ENCODE results near the gene TRPV2.
"Not testable (repeated sequence)": the region's sequence is repeated elsewhere in the genome, so short reads cannot be mapped to it uniquely, and the experiment has no call there.

TRPV2 gene

GRCh38 chr17:16437083-16437482, 21.7 kb downstream of the TRPV2 start:
- Mint-ChIP-seq H3K9me3 (no peaks in the 10 kb centered on the region), H3K27ac (peak overlapping the region; percentile 81)

GRCh38 chr17:16438173-16438556, 22.8 kb downstream of the TRPV2 start:
- no peaks in the 10 kb centered on the region for H3K9me3 Mint-ChIP-seq
- intact Hi-C loops (cut with micrococcal nuclease) = loop anchor here (2.0 to 5.0 kb wide), 2 partner anchors 21 to 56 kb away; partner anchors contain the start of gene UBB
- H3K36me3 Mint-ChIP-seq (ENCODE audit: low read depth) = peaks cover 89% of the 10 kb centered on the region
- peak overlapping the region; percentile 96 for H3K4me3 Mint-ChIP-seq
- peak overlapping the region; percentile 81 for H3K27ac Mint-ChIP-seq
- H3K4me1 Mint-ChIP-seq (ENCODE audit: low read depth) = peaks cover 63% of the 10 kb centered on the region
- H3K27me3 Mint-ChIP-seq = no peaks in the 10 kb centered on the region

More at GRCh38 chr17:16437083-16437482, 21.7 kb downstream of the TRPV2 start:
- Mint-ChIP-seq H3K4me3 (no peak overlapping the region), H3K27me3 (no peaks in the 10 kb centered on the region), H3K36me3 (ENCODE audit: low read depth) (peaks cover 89% of the 10 kb centered on the region), H3K4me1 (ENCODE audit: low read depth) (peaks cover 52% of the 10 kb centered on the region)
- intact Hi-C loops (cut with micrococcal nuclease) = loop anchor here (5.0 kb wide), 1 partner anchor 55 kb away; the partner anchor contains the start of gene UBB

GRCh38 chr17:16438557-16439302, 23.4 kb downstream of the TRPV2 start:
- Mint-ChIP-seq H3K27ac (peak overlapping the region; percentile 81), H3K27me3 (no peaks in the 10 kb centered on the region), H3K4me3 (peak overlapping the region; percentile 96), H3K36me3 (ENCODE audit: low read depth) (peaks cover 89% of the 10 kb centered on the region), H3K4me1 (ENCODE audit: low read depth) (peaks cover 69% of the 10 kb centered on the region), H3K9me3 (no peaks in the 10 kb centered on the region)
- intact Hi-C loops (cut with micrococcal nuclease) = loop anchor here (2.0 to 5.0 kb wide), 2 partner anchors 22 to 56 kb away; partner anchors contain the start of gene UBB

- intact Hi-C loops (cut with micrococcal nuclease) = loop anchor here (2.0 to 5.0 kb wide), 2 partner anchors 23 to 57 kb away; partner anchors contain the start of gene UBB
- H3K4me1 Mint-ChIP-seq (ENCODE audit: low read depth) = peaks cover 75% of the 10 kb centered on the region
- no peaks in the 10 kb centered on the region for H3K27me3 Mint-ChIP-seq
- no peaks in the 10 kb centered on the region for H3K9me3 Mint-ChIP-seq
- H3K4me3 Mint-ChIP-seq = peak overlapping the region; percentile 96
- peak overlapping the region; percentile 81 for H3K27ac Mint-ChIP-seq
- H3K36me3 Mint-ChIP-seq (ENCODE audit: low read depth) = peaks cover 89% of the 10 kb centered on the region
These were observed 24.0 kb downstream of the TRPV2 start for GRCh38 chr17:16439303-16439791.

- Mint-ChIP-seq H3K4me3 (peak overlapping the region; percentile 96), H3K4me1 (ENCODE audit: low read depth) (peaks cover 76% of the 10 kb centered on the region), H3K36me3 (ENCODE audit: low read depth) (peaks cover 89% of the 10 kb centered on the region), H3K27ac (peak overlapping the region; percentile 81), H3K27me3 (no peaks in the 10 kb centered on the region), H3K9me3 (no peaks in the 10 kb centered on the region)
- intact Hi-C loops (cut with micrococcal nuclease) = loop anchor here (2.0 to 5.0 kb wide), 2 partner anchors 23 to 58 kb away; partner anchors contain the start of gene UBB
These were observed 24.5 kb downstream of the TRPV2 start for GRCh38 chr17:16439811-16440351.

GRCh38 chr17:16440354-16440753, 25.0 kb downstream of the TRPV2 start:
- intact Hi-C loops (cut with micrococcal nuclease); H3K9me3 Mint-ChIP-seq; H3K27me3 Mint-ChIP-seq: not testable (repeated sequence)
- Mint-ChIP-seq H3K4me1 (ENCODE audit: low read depth) (peaks cover 72% of the 10 kb centered on the region), H3K4me3 (peak overlapping the region; percentile 96), H3K27ac (peak overlapping the region; percentile 35), H3K36me3 (ENCODE audit: low read depth) (peaks cover 89% of the 10 kb centered on the region)

GRCh38 chr17:16440901-16441629, 25.7 kb downstream of the TRPV2 start:
- H3K27me3 Mint-ChIP-seq = no peaks in the 10 kb centered on the region
- H3K4me3 Mint-ChIP-seq = no peak overlapping the region
- H3K27ac Mint-ChIP-seq = no peak overlapping the region
- H3K9me3 Mint-ChIP-seq = no peaks in the 10 kb centered on the region
- H3K36me3 Mint-ChIP-seq (ENCODE audit: low read depth) = peaks cover 89% of the 10 kb centered on the region
- peaks cover 66% of the 10 kb centered on the region for H3K4me1 Mint-ChIP-seq (ENCODE audit: low read depth)
- intact Hi-C loops (cut with micrococcal nuclease) = no loop called here

- Mint-ChIP-seq H3K27me3 (no peaks in the 10 kb centered on the region), H3K4me3 (no peak overlapping the region), H3K36me3 (ENCODE audit: low read depth) (peaks cover 89% of the 10 kb centered on the region), H3K27ac (peak overlapping the region; percentile 56), H3K4me1 (ENCODE audit: low read depth) (peaks cover 62% of the 10 kb centered on the region), H3K9me3 (no peaks in the 10 kb centered on the region)
- intact Hi-C loops (cut with micrococcal nuclease) = no loop called here
These were observed 26.8 kb downstream of the TRPV2 start for GRCh38 chr17:16442141-16442540.

GRCh38 chr17:16442594-16443510, 27.5 kb downstream of the TRPV2 start:
- Mint-ChIP-seq H3K36me3 (ENCODE audit: low read depth) (peaks cover 92% of the 10 kb centered on the region), H3K27ac (peak overlapping the region; percentile 56), H3K4me3 (no peak overlapping the region)

GRCh38 chr17:16443511-16444257, 28.3 kb downstream of the TRPV2 start:
- Mint-ChIP-seq H3K4me3 (no peak overlapping the region), H3K4me1 (ENCODE audit: low read depth) (peaks cover 57% of the 10 kb centered on the region), H3K9me3 (no peaks in the 10 kb centered on the region), H3K27me3 (no peaks in the 10 kb centered on the region), H3K36me3 (ENCODE audit: low read depth) (peaks cover 99% of the 10 kb centered on the region), H3K27ac (peak overlapping the region; percentile 51)
- intact Hi-C loops (cut with micrococcal nuclease) = no loop called here

More at GRCh38 chr17:16442594-16443510, 27.5 kb downstream of the TRPV2 start:
- H3K9me3 Mint-ChIP-seq = no peaks in the 10 kb centered on the region
- H3K27me3 Mint-ChIP-seq = no peaks in the 10 kb centered on the region
- intact Hi-C loops (cut with micrococcal nuclease) = no loop called here
- peaks cover 63% of the 10 kb centered on the region for H3K4me1 Mint-ChIP-seq (ENCODE audit: low read depth)

GRCh38 chr17:16444258-16444886, 29.0 kb downstream of the TRPV2 start:
- Mint-ChIP-seq H3K27ac (peak overlapping the region; percentile 51), H3K4me3 (no peak overlapping the region), H3K27me3 (no peaks in the 10 kb centered on the region), H3K4me1 (ENCODE audit: low read depth) (peaks cover 57% of the 10 kb centered on the region), H3K36me3 (ENCODE audit: low read depth) (peaks cover 97% of the 10 kb centered on the region), H3K9me3 (no peaks in the 10 kb centered on the region)
- intact Hi-C loops (cut with micrococcal nuclease) = no loop called here

- Mint-ChIP-seq H3K27ac (peak overlapping the region; percentile 10), H3K9me3 (no peaks in the 10 kb centered on the region), H3K4me1 (ENCODE audit: low read depth) (peaks cover 42% of the 10 kb centered on the region), H3K27me3 (no peaks in the 10 kb centered on the region), H3K4me3 (no peak overlapping the region), H3K36me3 (ENCODE audit: low read depth) (peaks cover 96% of the 10 kb centered on the region)
- intact Hi-C loops (cut with micrococcal nuclease) = no loop called here
These were observed 31.1 kb downstream of the TRPV2 start for GRCh38 chr17:16446338-16446983.
